ENCODE measurements around the gene NFAM1. TPM values are rescaled to one million over a fixed set of nuclear protein-coding genes. Genes with fewer than 3 reads are reported as not detected.

NFAM1 gene
- total RNA-seq, 4 donors from 2014 or later, result 0.70 to 3.1 (median 0.97) TPM

GRCh38 chr22:42337356-42337755, 94.8 kb downstream of the NFAM1 start:
- no peak overlapping the region for H3K27ac ChIP-seq
- no peaks in the 10 kb centered on the region for H3K36me3 ChIP-seq
- TF ChIP-seq POLR2A (IDR thresholded peaks at IDR 0.05) (no peak), POLR2AphosphoS5 (IDR thresholded peaks at IDR 0.05) (no peak), CTCF (IDR thresholded peaks at IDR 0.05) (no peak), EP300 (IDR thresholded peaks at IDR 0.05) (no peak)
- H3K4me1 ChIP-seq, result peaks cover 23% of the 10 kb centered on the region
- H3K9me3 ChIP-seq, result no peaks in the 10 kb centered on the region
- DNase-seq (ENCODE audit: low spot score in 2 of 2), result no peak
- no peaks in the 10 kb centered on the region for H3K27me3 ChIP-seq
- H3K4me3 ChIP-seq, result no peak overlapping the region

- Histone ChIP-seq H3K36me3 (no peaks in the 10 kb centered on the region), H3K4me1 (peaks cover 23% of the 10 kb centered on the region), H3K4me3 (no peak overlapping the region), H3K9me3 (no peaks in the 10 kb centered on the region), H3K27ac (no peak overlapping the region), H3K27me3 (no peaks in the 10 kb centered on the region)
- 85% methylated on average over 11 of the region's 11 CpGs for WGBS
- no peak for TF ChIP-seq POLR2AphosphoS5 (IDR thresholded peaks at IDR 0.05)
- no peak for TF ChIP-seq CTCF (IDR thresholded peaks at IDR 0.05)
- no peak for TF ChIP-seq POLR2A (IDR thresholded peaks at IDR 0.05)
- no peak for TF ChIP-seq EP300 (IDR thresholded peaks at IDR 0.05)
- DNase-seq (ENCODE audit: low spot score in 2 of 2), result no peak
Observed at GRCh38 chr22:42336527-42337227, 95.5 kb downstream of the NFAM1 start.

GRCh38 chr22:42335839-42336378, 96.3 kb downstream of the NFAM1 start:
- H3K4me3 ChIP-seq, result no peak overlapping the region
- no peak for TF ChIP-seq POLR2A (IDR thresholded peaks at IDR 0.05)
- TF ChIP-seq CTCF (IDR thresholded peaks at IDR 0.05), result no peak
- no peak for TF ChIP-seq POLR2AphosphoS5 (IDR thresholded peaks at IDR 0.05)
- TF ChIP-seq EP300 (IDR thresholded peaks at IDR 0.05), result no peak
- 42% methylated on average over 6 of the region's 11 CpGs for WGBS
- DNase-seq (ENCODE audit: low spot score in 2 of 2), result no peak
- H3K27ac ChIP-seq, result no peak overlapping the region
- H3K36me3 ChIP-seq, result no peaks in the 10 kb centered on the region
- no peaks in the 10 kb centered on the region for H3K9me3 ChIP-seq
- no peaks in the 10 kb centered on the region for H3K27me3 ChIP-seq
- peaks cover 28% of the 10 kb centered on the region for H3K4me1 ChIP-seq

- TF ChIP-seq POLR2AphosphoS5 (IDR thresholded peaks at IDR 0.05) (no peak), POLR2A (IDR thresholded peaks at IDR 0.05) (no peak), EP300 (IDR thresholded peaks at IDR 0.05) (no peak), CTCF (IDR thresholded peaks at IDR 0.05) (no peak)
- Histone ChIP-seq H3K4me3 (no peak overlapping the region), H3K36me3 (no peaks in the 10 kb centered on the region), H3K9me3 (no peaks in the 10 kb centered on the region), H3K27me3 (no peaks in the 10 kb centered on the region), H3K4me1 (peaks cover 32% of the 10 kb centered on the region), H3K27ac (no peak overlapping the region)
- 66% methylated on average over 11 of the region's 11 CpGs for WGBS
- DNase-seq (ENCODE audit: low spot score in 2 of 2), result no peak
Observed at GRCh38 chr22:42334875-42335512, 97.2 kb downstream of the NFAM1 start.

GRCh38 chr22:42333544-42333943, 98.7 kb downstream of the NFAM1 start:
- H3K27me3 ChIP-seq, result no peaks in the 10 kb centered on the region
- no peak overlapping the region for H3K27ac ChIP-seq
- no peak for TF ChIP-seq POLR2A (IDR thresholded peaks at IDR 0.05)
- no peak for TF ChIP-seq EP300 (IDR thresholded peaks at IDR 0.05)
- TF ChIP-seq CTCF (IDR thresholded peaks at IDR 0.05), result no peak
- TF ChIP-seq POLR2AphosphoS5 (IDR thresholded peaks at IDR 0.05), result no peak
- no peak overlapping the region for H3K4me3 ChIP-seq
- H3K4me1 ChIP-seq, result peaks cover 32% of the 10 kb centered on the region
- H3K36me3 ChIP-seq, result no peaks in the 10 kb centered on the region
- no peak for DNase-seq (ENCODE audit: low spot score in 2 of 2)
- WGBS, result 80% methylated on average over 1 of the region's 8 CpGs
- no peaks in the 10 kb centered on the region for H3K9me3 ChIP-seq
